OCI-LY1 (cell line): ENCODE measurements around the gene AGBL1.

ENCODE experiments used
- H2AFZ ChIP-seq: fragments of 200-600 bp; sonication (generic), shearing (Covaris generic); 2 replicates; pipeline ENCODE4 v1.6.0; 2014; ENCODE audit warnings: antibody characterized with exemption, mild to moderate bottlenecking, low read length
- H3F3A ChIP-seq: fragments of 200-600 bp; sonication (generic), shearing (Covaris generic); 2 replicates; pipeline ENCODE4 v1.6.0; 2014; ENCODE audit warnings: mild to moderate bottlenecking, antibody characterized with exemption, low read length, moderate library complexity; ENCODE audit not compliant: insufficient read depth
- H3K27ac ChIP-seq: fragments of 200-600 bp; sonication (generic); 2 replicates; pipeline ENCODE4 v1.5.1; 2014; ENCODE audit warnings: low read length, mixed run types, mild to moderate bottlenecking, low read depth; ENCODE audit not compliant: poor library complexity, severe bottlenecking
- H3K27me3 ChIP-seq: fragments of 200-600 bp; sonication (generic); 2 replicates; pipeline ENCODE4 v1.6.0; 2014; ENCODE audit warnings: antibody characterized with exemption, mild to moderate bottlenecking, low read length, moderate library complexity; ENCODE audit not compliant: insufficient read depth
- H3K36me3 ChIP-seq: fragments of 200-600 bp; sonication (generic); 2 replicates; pipeline ENCODE4 v1.6.1; 2014; ENCODE audit warnings: mild to moderate bottlenecking, antibody characterized with exemption, low read length, moderate library complexity, mixed read lengths; ENCODE audit not compliant: insufficient read depth
- H3K4me1 ChIP-seq: fragments of 200-600 bp; sonication (generic); 2 replicates; pipeline ENCODE4 v1.5.1; 2014; ENCODE audit warnings: mild to moderate bottlenecking, low read length, moderate library complexity; ENCODE audit not compliant: insufficient read depth, severe bottlenecking
- H3K4me2 ChIP-seq: fragments of 200-600 bp; sonication (generic), shearing (Covaris generic); 2 replicates; pipeline ENCODE4 v1.6.1; 2014; ENCODE audit warnings: low read length
- H3K4me3 ChIP-seq: fragments of 200-600 bp; sonication (generic); 2 replicates; pipeline ENCODE4 v1.5.1; 2014; ENCODE audit warnings: low read length, low read depth, mild to moderate bottlenecking, mixed read lengths; ENCODE audit not compliant: poor library complexity, severe bottlenecking
- H3K79me2 ChIP-seq: fragments of 200-600 bp; shearing (Covaris generic); 2 replicates; pipeline ENCODE4 v1.6.1; 2016; ENCODE audit warnings: mixed run types, low read length, mixed read lengths; ENCODE audit not compliant: insufficient read depth
- H3K9ac ChIP-seq: fragments of 200-600 bp; sonication (generic), shearing (Covaris generic); 2 replicates; pipeline ENCODE4 v1.6.1; 2014; ENCODE audit warnings: mild to moderate bottlenecking, low read length, mixed read lengths
- H3K9me2 ChIP-seq: fragments of 200-600 bp; sonication (generic), shearing (Covaris generic); 2 replicates; pipeline ENCODE4 v1.6.1; 2014; ENCODE audit warnings: low read depth, mild to moderate bottlenecking, low read length, mixed read lengths
- H3K9me3 ChIP-seq: fragments of 200-600 bp; shearing (Covaris generic); 2 replicates; pipeline ENCODE4 v1.6.1; 2014; ENCODE audit warnings: low read length, mixed read lengths
- H4K20me1 ChIP-seq: fragments of 200-600 bp; sonication (generic), shearing (Covaris generic); 2 replicates; pipeline ENCODE4 v1.6.0; 2016; ENCODE audit warnings: mild to moderate bottlenecking, low read length; ENCODE audit not compliant: insufficient read depth
- CTCF ChIP-seq: fragments of 200-600 bp; sonication (generic), shearing (Covaris generic); IDR thresholded peaks from 2 replicates; pipeline ENCODE4 v1.5.1; 2017; ENCODE audit warnings: mild to moderate bottlenecking, antibody characterized with exemption, low read length, moderate library complexity, mixed read lengths
- EZH2 ChIP-seq: fragments of 200-600 bp; sonication (generic), shearing (Covaris generic); IDR thresholded peaks from 2 replicates; pipeline ENCODE4 v1.8.0; 2017; ENCODE audit warnings: borderline replicate concordance, mixed run types, mild to moderate bottlenecking, antibody characterized with exemption, low read length, moderate library complexity, mixed read lengths

Gene AGBL1

GRCh38 chr15:86199467-86200145 is 119.9 kb downstream of the AGBL1 start:
- H3K4me2 ChIP-seq: no peak overlapping the region

GRCh38 chr15:86201313-86202008 is 121.8 kb downstream of the AGBL1 start:
- H2AFZ ChIP-seq: no peak overlapping the region
- H3K36me3 ChIP-seq: no peaks in the 10 kb centered on the region
- no peaks in the 10 kb centered on the region for H3F3A ChIP-seq
- H3K4me2 ChIP-seq: no peak overlapping the region
- no peak overlapping the region for H3K9ac ChIP-seq
- no peak overlapping the region for H3K4me3 ChIP-seq
- TF ChIP-seq CTCF (no peak), EZH2 (no peak)
- no peaks in the 10 kb centered on the region for H3K4me1 ChIP-seq
- no peak overlapping the region for H3K27ac ChIP-seq
- H3K9me3 ChIP-seq: no peaks in the 10 kb centered on the region
- H3K27me3 ChIP-seq: no peaks in the 10 kb centered on the region
- H3K9me2 ChIP-seq: no peaks in the 10 kb centered on the region
- H4K20me1 ChIP-seq: no peaks in the 10 kb centered on the region
- no peaks in the 10 kb centered on the region for H3K79me2 ChIP-seq

More at GRCh38 chr15:86199467-86200145, 119.9 kb downstream of the AGBL1 start:
- Histone ChIP-seq H3K4me1 (no peaks in the 10 kb centered on the region), H3K36me3 (no peaks in the 10 kb centered on the region), H3K79me2 (no peaks in the 10 kb centered on the region), H3K27ac (no peak overlapping the region), H3K9me3 (no peaks in the 10 kb centered on the region), H3K9me2 (no peaks in the 10 kb centered on the region), H4K20me1 (no peaks in the 10 kb centered on the region), H2AFZ (no peak overlapping the region), H3F3A (no peaks in the 10 kb centered on the region), H3K4me3 (no peak overlapping the region), H3K9ac (no peak overlapping the region), H3K27me3 (no peaks in the 10 kb centered on the region)
- TF ChIP-seq EZH2: no peak
- TF ChIP-seq CTCF: no peak

GRCh38 chr15:86203462-86203861 is 123.8 kb downstream of the AGBL1 start:
- no peaks in the 10 kb centered on the region for H3K9me3 ChIP-seq
- no peak overlapping the region for H3K9ac ChIP-seq
- H3K27me3 ChIP-seq: no peaks in the 10 kb centered on the region
- no peak overlapping the region for H3K27ac ChIP-seq
- no peaks in the 10 kb centered on the region for H3K36me3 ChIP-seq
- H4K20me1 ChIP-seq: no peaks in the 10 kb centered on the region
- no peaks in the 10 kb centered on the region for H3F3A ChIP-seq
- no peak overlapping the region for H2AFZ ChIP-seq
- no peak overlapping the region for H3K4me2 ChIP-seq
- H3K4me1 ChIP-seq: no peaks in the 10 kb centered on the region
- TF ChIP-seq CTCF (no peak), EZH2 (no peak)
- no peak overlapping the region for H3K4me3 ChIP-seq
- H3K79me2 ChIP-seq: no peaks in the 10 kb centered on the region
- H3K9me2 ChIP-seq: no peaks in the 10 kb centered on the region
